CD14-positive monocyte (primary cell): ENCODE results near the gene COL4A5. TPM values are rescaled to one million over a fixed set of nuclear protein-coding genes. Genes with fewer than 3 reads are reported as not detected.

Source experiments
- DNase-seq, 3 donors: peaks; one replicate each; pipeline ENCODE4 v3.0.0-alpha.2; 2011 to 2022
- H2AFZ ChIP-seq: 2 replicates; pipeline ENCODE4 v1.6.0; 2012; ENCODE audit warnings: mild to moderate bottlenecking, low read depth, low read length, inconsistent platforms; ENCODE audit not compliant: insufficient read depth, poor library complexity, severe bottlenecking
- H3K27ac ChIP-seq, 2 donors: 1 replicate in 1 of 2; 2 replicates in 1 of 2; pipeline ENCODE4 v1.5.1; 2012 to 2013; ENCODE audit warnings: low read length in 2 of 2, control low read depth in 1 of 2, inconsistent platforms in 1 of 2, low read depth in 1 of 2, mild to moderate bottlenecking in 1 of 2
- H3K27me3 ChIP-seq, 2 donors: one replicate each; pipeline versions ENCODE4 v1.6.0 to v1.6.1; 2011 to 2013; ENCODE audit warnings: low read length in 2 of 2; ENCODE audit not compliant: control insufficient read depth in 2 of 2, insufficient read depth in 2 of 2
- H3K36me3 ChIP-seq, 2 donors: replicated peaks in 1 of 2; 1 replicate in 1 of 2; 2 replicates in 1 of 2; pipeline versions ENCODE4 v1.5.1 to v1.6.1; 2012 to 2013; ENCODE audit warnings: low read length in 2 of 2, control low read depth in 1 of 2, inconsistent platforms in 1 of 2, mild to moderate bottlenecking in 1 of 2; ENCODE audit not compliant: insufficient read depth in 2 of 2, control insufficient read depth in 1 of 2
- H3K4me1 ChIP-seq, 2 donors: 1 replicate in 1 of 2; 2 replicates in 1 of 2; pipeline versions ENCODE4 v1.5.1 to v1.6.1; 2012 to 2013; ENCODE audit warnings: low read length in 2 of 2, control low read depth in 1 of 2, inconsistent platforms in 1 of 2, mild to moderate bottlenecking in 1 of 2, moderate library complexity in 1 of 2; ENCODE audit not compliant: insufficient read depth in 2 of 2, control insufficient read depth in 1 of 2
- H3K4me2 ChIP-seq: replicated peaks from 2 replicates; pipeline ENCODE3; 2012; ENCODE audit warnings: low read length, moderate library complexity, mild to moderate bottlenecking; ENCODE audit not compliant: poor library complexity, severe bottlenecking; ENCODE audit errors: extremely low read depth
- H3K4me3 ChIP-seq, 3 experiments: fragments of 200-600 bp in 1 of 3; sonication (generic) in 1 of 3; replicated peaks in 1 of 3; 1 replicate in 2 of 3; 2 replicates in 1 of 3; pipeline ENCODE4 v1.5.1; 2011 to 2013; ENCODE audit warnings: low read length in 3 of 3, mild to moderate bottlenecking in 3 of 3, control low read depth in 2 of 3, low read depth in 2 of 3, inconsistent platforms in 1 of 3, moderate library complexity in 1 of 3
- H3K79me2 ChIP-seq: 2 replicates; pipeline ENCODE4 v1.6.0; 2012; ENCODE audit warnings: mild to moderate bottlenecking, control low read depth, inconsistent platforms, low read length, moderate library complexity; ENCODE audit not compliant: insufficient read depth
- H3K9ac ChIP-seq: 2 replicates; pipeline ENCODE4 v1.6.0; 2017; ENCODE audit warnings: low read length, mild to moderate bottlenecking; ENCODE audit not compliant: insufficient read depth, poor library complexity, severe bottlenecking
- H3K9me3 ChIP-seq, 2 donors: replicated peaks in 1 of 2; 1 replicate in 1 of 2; 2 replicates in 1 of 2; pipeline versions ENCODE4 v1.5.1 to v1.6.1; 2012 to 2013; ENCODE audit warnings: low read length in 2 of 2, control low read depth in 1 of 2; ENCODE audit not compliant: control insufficient read depth in 1 of 2, insufficient read depth in 1 of 2
- H4K20me1 ChIP-seq: 2 replicates; pipeline ENCODE4 v1.6.0; 2012; ENCODE audit warnings: mild to moderate bottlenecking, low read length, control low read depth, moderate library complexity; ENCODE audit not compliant: insufficient read depth
- H3K27ac Mint-ChIP-seq, 7 donors: one replicate each; pipeline ENCODE4 v1.8.0; 2020; ENCODE audit warnings: mild to moderate bottlenecking in 7 of 7, mixed read lengths in 7 of 7, moderate library complexity in 6 of 7, inconsistent platforms in 2 of 7
- H3K27me3 Mint-ChIP-seq, 3 donors: one replicate each; pipeline ENCODE4 v1.8.0; 2021 to 2022; ENCODE audit warnings: low read depth in 3 of 3, mild to moderate bottlenecking in 3 of 3, mixed read lengths in 3 of 3, moderate library complexity in 3 of 3, inconsistent platforms in 1 of 3
- H3K36me3 Mint-ChIP-seq, 2 donors: one replicate each; pipeline ENCODE4 v1.8.0; 2020; ENCODE audit warnings: mixed read lengths in 2 of 2, inconsistent platforms in 1 of 2, mild to moderate bottlenecking in 1 of 2
- H3K4me1 Mint-ChIP-seq: one replicate; pipeline ENCODE4 v1.8.0; 2020; ENCODE audit warnings: mild to moderate bottlenecking, mixed read lengths
- H3K4me3 Mint-ChIP-seq, 2 donors: one replicate each; pipeline ENCODE4 v1.8.0; 2020; ENCODE audit warnings: mild to moderate bottlenecking in 2 of 2, mixed read lengths in 2 of 2, moderate library complexity in 1 of 2
- H3K9me3 Mint-ChIP-seq, 7 donors: one replicate each; pipeline ENCODE4 v1.8.0; 2020 to 2022; ENCODE audit warnings: mixed read lengths in 7 of 7, mild to moderate bottlenecking in 6 of 7, moderate library complexity in 6 of 7, inconsistent platforms in 2 of 7
- intact Hi-C, 2 donors: fragments of 100-400 bp; cut with micrococcal nuclease; formaldehyde crosslinking; loops; one replicate each; pipeline versions ENCODE4 v1.15.0 to v1.15.1; 2023
- polyA plus RNA-seq, 3 donors: library from polyadenylated mRNA; depleted of rRNA in 1 of 3; unstranded in 2 of 3; stranded (reverse) in 1 of 3; fragments of 300-500 nt in 2 of 3; fragments of >200 nt in 1 of 3; fragmentation: Illumina TruSeq in 2 of 3; gene quantifications; 1 replicate in 2 of 3; 2 replicates in 1 of 3; pipeline ENCODE4 v1.2.3, GENCODE V29; 2012 to 2021
- TF ChIP-seq, protein P1 (sequence below): fragments of 200-600 bp; IDR thresholded peaks from one replicate; pipeline ENCODE4 v1.8.0; 2022; ENCODE audit warnings: antibody characterized with exemption, mild to moderate bottlenecking

COL4A5 gene
- polyA plus RNA-seq, 3 donors: not detected

GRCh38 chrX:108614616-108615015 lies 175.0 kb downstream of the COL4A5 start:
- H2AFZ ChIP-seq: no peak overlapping the region
- Mint-ChIP-seq H3K4me3 (no peak overlapping the region), H3K27ac (no peak overlapping the region), H3K36me3 (no peaks in the 10 kb centered on the region), H3K4me1 (no peaks in the 10 kb centered on the region), H3K9me3 (no peaks in the 10 kb centered on the region), H3K27me3 (peaks cover 0 to 8% (median 0%) of the 10 kb centered on the region in 3 donors)
- no peaks in the 10 kb centered on the region for H3K9me3 ChIP-seq
- H3K4me1 ChIP-seq: no peaks in the 10 kb centered on the region
- H3K79me2 ChIP-seq: no peaks in the 10 kb centered on the region
- no peak for DNase-seq
- intact Hi-C loops: no loop called here
- no peak overlapping the region for H3K4me3 ChIP-seq
- no peaks in the 10 kb centered on the region for H4K20me1 ChIP-seq
- TF ChIP-seq, protein P1, sequence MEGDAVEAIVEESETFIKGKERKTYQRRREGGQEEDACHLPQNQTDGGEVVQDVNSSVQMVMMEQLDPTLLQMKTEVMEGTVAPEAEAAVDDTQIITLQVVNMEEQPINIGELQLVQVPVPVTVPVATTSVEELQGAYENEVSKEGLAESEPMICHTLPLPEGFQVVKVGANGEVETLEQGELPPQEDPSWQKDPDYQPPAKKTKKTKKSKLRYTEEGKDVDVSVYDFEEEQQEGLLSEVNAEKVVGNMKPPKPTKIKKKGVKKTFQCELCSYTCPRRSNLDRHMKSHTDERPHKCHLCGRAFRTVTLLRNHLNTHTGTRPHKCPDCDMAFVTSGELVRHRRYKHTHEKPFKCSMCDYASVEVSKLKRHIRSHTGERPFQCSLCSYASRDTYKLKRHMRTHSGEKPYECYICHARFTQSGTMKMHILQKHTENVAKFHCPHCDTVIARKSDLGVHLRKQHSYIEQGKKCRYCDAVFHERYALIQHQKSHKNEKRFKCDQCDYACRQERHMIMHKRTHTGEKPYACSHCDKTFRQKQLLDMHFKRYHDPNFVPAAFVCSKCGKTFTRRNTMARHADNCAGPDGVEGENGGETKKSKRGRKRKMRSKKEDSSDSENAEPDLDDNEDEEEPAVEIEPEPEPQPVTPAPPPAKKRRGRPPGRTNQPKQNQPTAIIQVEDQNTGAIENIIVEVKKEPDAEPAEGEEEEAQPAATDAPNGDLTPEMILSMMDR: no peak
- H3K36me3 ChIP-seq: no peaks in the 10 kb centered on the region
- no peak overlapping the region for H3K9ac ChIP-seq
- no peak overlapping the region for H3K27ac ChIP-seq
- no peak overlapping the region for H3K4me2 ChIP-seq
- no peaks in the 10 kb centered on the region for H3K27me3 ChIP-seq

GRCh38 chrX:108640817-108641216 lies 201.2 kb downstream of the COL4A5 start:
- no peaks in the 10 kb centered on the region for H3K27me3 ChIP-seq
- H4K20me1 ChIP-seq: no peaks in the 10 kb centered on the region
- no peak for DNase-seq
- H3K36me3 ChIP-seq: no peaks in the 10 kb centered on the region
- H3K27me3 Mint-ChIP-seq: peaks cover 0 to 1% (median 0%) of the 10 kb centered on the region in 3 donors
- TF ChIP-seq, protein P1: no peak
- peaks cover 0 to 8% (median 3%) of the 10 kb centered on the region in 7 donors for H3K9me3 Mint-ChIP-seq
- no peak overlapping the region for H2AFZ ChIP-seq
- intact Hi-C loops: no loop called here
- H3K4me2 ChIP-seq: no peak overlapping the region
- no peak overlapping the region for H3K27ac ChIP-seq
- H3K9me3 ChIP-seq: peaks cover 0 to 7% of the 10 kb centered on the region in 2 donors
- H3K79me2 ChIP-seq: no peaks in the 10 kb centered on the region
- H3K4me3 Mint-ChIP-seq: no peak overlapping the region
- H3K9ac ChIP-seq: no peak overlapping the region
- H3K4me1 ChIP-seq: no peaks in the 10 kb centered on the region
- H3K36me3 Mint-ChIP-seq: no peaks in the 10 kb centered on the region
- no peaks in the 10 kb centered on the region for H3K4me1 Mint-ChIP-seq
- no peak overlapping the region for H3K4me3 ChIP-seq
- no peak overlapping the region for H3K27ac Mint-ChIP-seq
